DOHH2 (cell line): ENCODE results near the gene LAPTM4A.
A peak's percentile ranks its signal among the peaks of the same experiment; 100 is the strongest.
"Not testable (repeated sequence)": the region's sequence is repeated elsewhere in the genome, so short reads cannot be mapped to it uniquely, and the experiment has no call there.

ENCODE experiments used
- H3F3A ChIP-seq: fragments of 200-600 bp; sonication (generic), shearing (Covaris generic); 2 replicates; pipeline ENCODE4 v1.6.0; 2016; ENCODE audit warnings: antibody characterized with exemption, mild to moderate bottlenecking; ENCODE audit not compliant: control insufficient read depth, insufficient read depth
- H3K27ac ChIP-seq: fragments of 200-600 bp; sonication (generic); 2 replicates; pipeline ENCODE4 v1.5.1; 2014; ENCODE audit warnings: low read depth, mild to moderate bottlenecking, low read length, moderate library complexity
- H3K27me3 ChIP-seq: fragments of 200-600 bp; sonication (generic); 2 replicates; pipeline ENCODE4 v1.6.1; 2014; ENCODE audit warnings: mild to moderate bottlenecking, low read length, mixed read lengths; ENCODE audit not compliant: control insufficient read depth
- H3K36me3 ChIP-seq: fragments of 200-600 bp; sonication (generic); 2 replicates; pipeline ENCODE4 v1.6.1; 2014; ENCODE audit warnings: mild to moderate bottlenecking, low read length, moderate library complexity, mixed read lengths; ENCODE audit not compliant: control insufficient read depth
- H3K4me1 ChIP-seq: fragments of 200-600 bp; sonication (generic); 2 replicates; pipeline ENCODE4 v1.6.1; 2014; ENCODE audit warnings: mild to moderate bottlenecking, low read length, mixed read lengths; ENCODE audit not compliant: control insufficient read depth
- H3K4me2 ChIP-seq: fragments of 200-600 bp; sonication (generic); 2 replicates; pipeline ENCODE4 v1.6.0; 2014; ENCODE audit warnings: mild to moderate bottlenecking, low read length, moderate library complexity
- H3K4me3 ChIP-seq: fragments of 200-600 bp; sonication (generic); 2 replicates; pipeline ENCODE4 v1.5.1; 2014; ENCODE audit warnings: mild to moderate bottlenecking, low read length, mixed read lengths
- H3K79me2 ChIP-seq: fragments of 200-600 bp; sonication (generic); 2 replicates; pipeline ENCODE4 v1.6.1; 2014; ENCODE audit warnings: mild to moderate bottlenecking, low read length, mixed read lengths; ENCODE audit not compliant: control insufficient read depth
- H3K9me2 ChIP-seq: fragments of 200-600 bp; sonication (generic); replicated peaks from 2 replicates; pipeline ENCODE4 v1.6.1; 2014; ENCODE audit warnings: mild to moderate bottlenecking, low read length, mixed read lengths; ENCODE audit not compliant: control insufficient read depth
- H3K9me3 ChIP-seq: fragments of 200-600 bp; sonication (generic); 2 replicates; pipeline ENCODE4 v1.6.1; 2014; ENCODE audit warnings: antibody characterized with exemption, low read length, mixed read lengths; ENCODE audit not compliant: control insufficient read depth, insufficient read depth
- H4K20me1 ChIP-seq: fragments of 200-600 bp; sonication (generic); 2 replicates; pipeline ENCODE4 v1.6.0; 2014; ENCODE audit warnings: low read depth, mild to moderate bottlenecking, antibody characterized with exemption, low read length, moderate library complexity; ENCODE audit not compliant: control insufficient read depth, insufficient read depth
- EZH2phosphoT487 ChIP-seq: fragments of 200-600 bp; sonication (generic); IDR thresholded peaks from 2 replicates; pipeline ENCODE4 v1.6.1; 2017; ENCODE audit warnings: borderline replicate concordance, mild to moderate bottlenecking, antibody characterized with exemption, low read length, moderate library complexity, mixed read lengths
- TF ChIP-seq, protein P1 (sequence below): fragments of 200-600 bp; sonication (generic); IDR thresholded peaks from one replicate; pipeline ENCODE4 v1.5.1; 2014; ENCODE audit warnings: antibody characterized with exemption, mild to moderate bottlenecking, low read depth, low read length; ENCODE audit not compliant: poor library complexity, severe bottlenecking

LAPTM4A gene

GRCh38 chr2:20048488-20049448 lies 2.7 kb downstream of the LAPTM4A start:
- Histone ChIP-seq H3K4me1 (peaks cover 35% of the 10 kb centered on the region), H3K36me3 (peaks cover 11% of the 10 kb centered on the region), H3K9me3 (no peaks in the 10 kb centered on the region), H3K4me3 (peak overlapping the region; percentile 98), H4K20me1 (0 out of 2 replicates have a peak, but pooled peaks cover 3% of the 10 kb centered on the region), H3K9me2 (no peaks in the 10 kb centered on the region), H3K79me2 (peaks cover 73% of the 10 kb centered on the region), H3K27me3 (no peaks in the 10 kb centered on the region), H3K4me2 (peak overlapping the region; percentile 81), H3F3A (0 out of 2 replicates have a peak, but pooled peaks cover 6% of the 10 kb centered on the region), H3K27ac (no peak overlapping the region)
- no peak for TF ChIP-seq EZH2phosphoT487

GRCh38 chr2:20045712-20046292 lies 5.6 kb downstream of the LAPTM4A start:
- not testable (repeated sequence) for H3K4me2 ChIP-seq, H4K20me1 ChIP-seq

GRCh38 chr2:20044778-20045177 lies 6.7 kb downstream of the LAPTM4A start:
- Histone ChIP-seq H3K4me3 (no peak overlapping the region), H3K36me3 (peaks cover 24% of the 10 kb centered on the region), H3K9me3 (no peaks in the 10 kb centered on the region), H3F3A (no peaks in the 10 kb centered on the region), H3K4me2 (no peak overlapping the region), H3K27me3 (no peaks in the 10 kb centered on the region), H3K9me2 (no peaks in the 10 kb centered on the region), H4K20me1 (no peaks in the 10 kb centered on the region), H3K27ac (no peak overlapping the region), H3K4me1 (peaks cover 21% of the 10 kb centered on the region), H3K79me2 (peaks cover 80% of the 10 kb centered on the region)
- TF ChIP-seq, protein P1, sequence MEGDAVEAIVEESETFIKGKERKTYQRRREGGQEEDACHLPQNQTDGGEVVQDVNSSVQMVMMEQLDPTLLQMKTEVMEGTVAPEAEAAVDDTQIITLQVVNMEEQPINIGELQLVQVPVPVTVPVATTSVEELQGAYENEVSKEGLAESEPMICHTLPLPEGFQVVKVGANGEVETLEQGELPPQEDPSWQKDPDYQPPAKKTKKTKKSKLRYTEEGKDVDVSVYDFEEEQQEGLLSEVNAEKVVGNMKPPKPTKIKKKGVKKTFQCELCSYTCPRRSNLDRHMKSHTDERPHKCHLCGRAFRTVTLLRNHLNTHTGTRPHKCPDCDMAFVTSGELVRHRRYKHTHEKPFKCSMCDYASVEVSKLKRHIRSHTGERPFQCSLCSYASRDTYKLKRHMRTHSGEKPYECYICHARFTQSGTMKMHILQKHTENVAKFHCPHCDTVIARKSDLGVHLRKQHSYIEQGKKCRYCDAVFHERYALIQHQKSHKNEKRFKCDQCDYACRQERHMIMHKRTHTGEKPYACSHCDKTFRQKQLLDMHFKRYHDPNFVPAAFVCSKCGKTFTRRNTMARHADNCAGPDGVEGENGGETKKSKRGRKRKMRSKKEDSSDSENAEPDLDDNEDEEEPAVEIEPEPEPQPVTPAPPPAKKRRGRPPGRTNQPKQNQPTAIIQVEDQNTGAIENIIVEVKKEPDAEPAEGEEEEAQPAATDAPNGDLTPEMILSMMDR = no peak
- TF ChIP-seq EZH2phosphoT487 = no peak

More at GRCh38 chr2:20045712-20046292, 5.6 kb downstream of the LAPTM4A start:
- not testable (repeated sequence) for H3K9me3 ChIP-seq, H3K27me3 ChIP-seq, H3F3A ChIP-seq, H3K27ac ChIP-seq, H3K4me3 ChIP-seq, H3K9me2 ChIP-seq
- peaks cover 24% of the 10 kb centered on the region for H3K4me1 ChIP-seq
- peaks cover 18% of the 10 kb centered on the region for H3K36me3 ChIP-seq
- peaks cover 91% of the 10 kb centered on the region for H3K79me2 ChIP-seq

DNA sequence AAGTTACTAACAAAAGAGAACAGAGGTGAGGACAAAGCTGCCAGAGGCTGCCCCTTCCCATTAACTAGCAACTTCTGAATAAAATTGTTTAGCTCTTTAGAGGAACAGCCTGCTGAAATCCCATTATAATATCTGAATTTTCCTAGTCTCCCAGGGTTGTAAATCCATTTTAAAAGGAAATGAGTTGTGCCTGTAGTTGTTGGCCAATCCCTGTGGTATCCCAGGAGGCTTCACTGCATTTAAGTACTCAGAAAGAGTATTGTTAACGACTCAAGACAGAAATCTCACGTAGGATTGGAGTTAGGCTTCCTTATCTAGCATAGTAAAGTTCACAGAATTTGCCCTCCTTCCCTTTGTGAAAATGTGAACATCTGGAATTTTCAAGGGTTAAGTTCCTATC lies 8.9 kb downstream of the LAPTM4A start:
- no peaks in the 10 kb centered on the region for H4K20me1 ChIP-seq
- H3K9me3 ChIP-seq = no peaks in the 10 kb centered on the region
- H3F3A ChIP-seq = no peaks in the 10 kb centered on the region; the same call in 1 of the 2 replicates
- H3K27me3 ChIP-seq = no peaks in the 10 kb centered on the region
- H3K79me2 ChIP-seq = peaks cover 58% of the 10 kb centered on the region
- no peak overlapping the region for H3K27ac ChIP-seq
- H3K4me1 ChIP-seq = no peaks in the 10 kb centered on the region; the same call in 1 of the 2 replicates
- H3K4me3 ChIP-seq = no peak overlapping the region
- TF ChIP-seq EZH2phosphoT487 = no peak
- TF ChIP-seq, protein P1 = no peak
- no peaks in the 10 kb centered on the region for H3K9me2 ChIP-seq
- H3K4me2 ChIP-seq = no peak overlapping the region
- peaks cover 36% of the 10 kb centered on the region for H3K36me3 ChIP-seq
